ENCODE results near the gene NUAK1.

NUAK1 gene

GRCh38 chr12:106080041-106080790, 58.5 kb downstream of the NUAK1 start:
- FAIRE-seq, result no peak

GRCh38 chr12:106079148-106079738, 59.5 kb downstream of the NUAK1 start:
- no peak for FAIRE-seq

GRCh38 chr12:106078358-106079010, 60.3 kb downstream of the NUAK1 start:
- no peak for FAIRE-seq

- no peak for FAIRE-seq
Observed at GRCh38 chr12:106074706-106075392, 63.9 kb downstream of the NUAK1 start.

- FAIRE-seq, result no peak
Observed at GRCh38 chr12:106074361-106074705, 64.4 kb downstream of the NUAK1 start.

GRCh38 chr12:106073179-106073578, 65.6 kb downstream of the NUAK1 start:
- no peak for FAIRE-seq

GRCh38 chr12:106072751-106073150, 66.0 kb downstream of the NUAK1 start:
- no peak for FAIRE-seq

- FAIRE-seq, result no peak
Observed at GRCh38 chr12:106071686-106072085, 67.1 kb downstream of the NUAK1 start.

GRCh38 chr12:106070611-106071010, 68.1 kb downstream of the NUAK1 start:
- FAIRE-seq, result no peak

GRCh38 chr12:106070147-106070546, 68.6 kb downstream of the NUAK1 start:
- no peak for FAIRE-seq

- FAIRE-seq, result no peak
Observed at GRCh38 chr12:106068296-106068695, 70.5 kb downstream of the NUAK1 start.

GRCh38 chr12:106067606-106068205, 71.0 kb downstream of the NUAK1 start:
- FAIRE-seq, result no peak

- no peak for FAIRE-seq
Observed at GRCh38 chr12:106066726-106067325, 71.9 kb downstream of the NUAK1 start.

- no peak for FAIRE-seq
Observed at GRCh38 chr12:106066051-106066705, 72.6 kb downstream of the NUAK1 start.

- no peak for FAIRE-seq
Observed at GRCh38 chr12:106065506-106065905, 73.2 kb downstream of the NUAK1 start.

GRCh38 chr12:106064721-106065021, 74.1 kb downstream of the NUAK1 start:
- FAIRE-seq, result no peak

- FAIRE-seq, result no peak
Observed at GRCh38 chr12:106063826-106064720, 74.7 kb downstream of the NUAK1 start.

- FAIRE-seq, result no peak
Observed at GRCh38 chr12:106062693-106063092, 76.1 kb downstream of the NUAK1 start.

- FAIRE-seq, result no peak
Observed at GRCh38 chr12:106058256-106059182, 80.2 kb downstream of the NUAK1 start.

GRCh38 chr12:106054049-106054448, 84.7 kb downstream of the NUAK1 start:
- no peak for FAIRE-seq

Measured in A204.1 (cell line).